KMS-11 (cell line): ENCODE measurements around the gene PPFIBP1.
"Not testable (repeated sequence)": the region's sequence is repeated elsewhere in the genome, so short reads cannot be mapped to it uniquely, and the experiment has no call there.

Experiments
- H2AFZ ChIP-seq: fragments of 200-600 bp; sonication (generic); 2 replicates; pipeline ENCODE4 v1.6.1; 2016; ENCODE audit warnings: antibody characterized with exemption, mixed run types, low read depth
- H3K27ac ChIP-seq: fragments of 200-600 bp; sonication (generic); 2 replicates; pipeline ENCODE4 v1.6.1; 2016; ENCODE audit warnings: mild to moderate bottlenecking, mixed run types
- H3K27me3 ChIP-seq: fragments of 200-600 bp; sonication (generic); 2 replicates; pipeline ENCODE4 v1.6.1; 2017; ENCODE audit warnings: mild to moderate bottlenecking, low read depth, mixed run types, moderate library complexity; ENCODE audit not compliant: insufficient read depth
- H3K36me3 ChIP-seq: fragments of 200-600 bp; sonication (generic); 2 replicates; pipeline ENCODE4 v1.6.1; 2017; ENCODE audit warnings: mild to moderate bottlenecking, mixed run types; ENCODE audit not compliant: insufficient read depth
- H3K4me1 ChIP-seq: fragments of 200-600 bp; sonication (generic); 2 replicates; pipeline ENCODE4 v1.6.1; 2016; ENCODE audit warnings: mild to moderate bottlenecking, low read depth, mixed run types; ENCODE audit not compliant: poor library complexity, severe bottlenecking
- H3K4me2 ChIP-seq: fragments of 200-600 bp; sonication (generic); 2 replicates; pipeline ENCODE4 v1.7.0; 2016; ENCODE audit warnings: mild to moderate bottlenecking, mixed run types
- H3K4me3 ChIP-seq: fragments of 200-600 bp; sonication (generic); IDR thresholded peaks from 2 replicates; pipeline ENCODE4 v1.6.1; 2017; ENCODE audit warnings: low read depth, low read length, mixed read lengths; ENCODE audit not compliant: insufficient read depth
- H3K79me2 ChIP-seq: fragments of 200-600 bp; sonication (generic); 2 replicates; pipeline ENCODE4 v1.6.1; 2016; ENCODE audit warnings: low read depth, mixed run types; ENCODE audit not compliant: insufficient read depth
- H3K9ac ChIP-seq: fragments of 200-600 bp; sonication (generic); 2 replicates; pipeline ENCODE4 v1.6.1; 2016; ENCODE audit warnings: mild to moderate bottlenecking, mixed run types
- H4K20me1 ChIP-seq: fragments of 200-600 bp; sonication (generic); 2 replicates; pipeline ENCODE4 v1.6.1; 2016; ENCODE audit warnings: mild to moderate bottlenecking, mixed run types; ENCODE audit not compliant: insufficient read depth
- CTCF ChIP-seq: fragments of 200-600 bp; sonication (generic); conservative IDR thresholded peaks from 2 replicates; pipeline ENCODE4 v1.6.1; 2017; ENCODE audit warnings: low read depth, mild to moderate bottlenecking, antibody characterized with exemption, low read length, moderate library complexity, mixed read lengths

The PPFIBP1 gene

DNA sequence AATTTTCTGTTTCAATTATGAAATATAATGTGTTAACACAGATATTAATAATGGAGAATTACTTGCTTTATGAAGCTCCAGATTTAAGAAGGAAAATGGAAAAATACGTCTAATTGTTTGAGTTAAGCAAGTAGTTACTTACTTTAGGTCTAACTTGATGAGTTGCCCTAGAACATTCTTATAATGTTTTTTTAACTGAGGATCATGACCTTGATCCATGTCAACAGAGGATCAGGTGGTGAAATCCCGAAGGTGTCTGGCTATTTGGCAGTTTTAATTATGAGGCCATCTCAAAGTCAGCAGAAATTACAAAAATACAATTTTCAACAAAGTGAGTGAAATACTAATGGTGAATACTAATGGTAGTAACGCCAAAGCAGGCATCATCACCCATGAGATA, 115.3 kb downstream of the PPFIBP1 start:
- Histone ChIP-seq H3K9ac (no peak overlapping the region), H3K79me2 (no peaks in the 10 kb centered on the region), H3K4me2 (no peak overlapping the region), H2AFZ (no peak overlapping the region), H4K20me1 (no peaks in the 10 kb centered on the region), H3K4me1 (no peaks in the 10 kb centered on the region), H3K36me3 (no peaks in the 10 kb centered on the region), H3K27me3 (no peaks in the 10 kb centered on the region), H3K27ac (no peak overlapping the region), H3K4me3 (no peak overlapping the region)
- TF ChIP-seq CTCF: no peak

DNA sequence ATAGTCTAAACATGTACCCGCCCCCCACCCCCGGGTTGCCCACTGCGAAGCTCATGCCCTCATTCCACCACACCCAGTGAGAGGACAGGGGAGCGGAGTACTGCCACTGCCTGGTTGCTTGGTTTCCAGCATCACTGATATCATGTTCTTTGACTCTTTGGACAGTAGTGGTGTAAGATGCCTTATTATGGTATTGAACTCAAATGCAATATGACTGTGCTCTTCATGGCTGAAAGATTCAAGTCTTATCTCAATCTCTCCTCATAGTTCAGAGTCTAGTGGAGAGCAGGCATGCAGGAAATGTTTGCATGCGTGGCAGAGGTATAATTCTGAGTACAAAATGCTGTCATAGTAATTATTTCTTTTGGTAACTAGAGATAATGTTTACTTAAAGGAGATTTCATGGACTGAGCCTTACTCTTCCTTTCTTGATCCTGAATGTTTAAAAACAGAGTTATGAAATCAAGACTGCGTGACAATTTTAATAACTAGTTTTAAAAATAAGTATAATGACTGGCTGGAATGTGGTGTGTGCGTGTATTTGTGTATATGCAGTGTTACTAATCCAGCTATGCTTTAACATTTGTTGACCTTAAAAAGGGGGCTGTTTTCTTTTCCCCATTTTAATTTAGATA, 116.7 kb downstream of the PPFIBP1 start:
- H3K79me2 ChIP-seq, H3K4me1 ChIP-seq, H2AFZ ChIP-seq, H3K4me2 ChIP-seq, H3K27me3 ChIP-seq, H3K9ac ChIP-seq, H4K20me1 ChIP-seq, H3K36me3 ChIP-seq, H3K27ac ChIP-seq, H3K4me3 ChIP-seq: not testable (repeated sequence)

- not testable (repeated sequence) for H3K9ac ChIP-seq, H3K36me3 ChIP-seq, H3K79me2 ChIP-seq, H3K4me3 ChIP-seq, H3K27me3 ChIP-seq, H4K20me1 ChIP-seq, H3K27ac ChIP-seq, H2AFZ ChIP-seq, H3K4me2 ChIP-seq, H3K4me1 ChIP-seq
Observed at GRCh38 chr12:27642361-27642760, 118.4 kb downstream of the PPFIBP1 start.

DNA sequence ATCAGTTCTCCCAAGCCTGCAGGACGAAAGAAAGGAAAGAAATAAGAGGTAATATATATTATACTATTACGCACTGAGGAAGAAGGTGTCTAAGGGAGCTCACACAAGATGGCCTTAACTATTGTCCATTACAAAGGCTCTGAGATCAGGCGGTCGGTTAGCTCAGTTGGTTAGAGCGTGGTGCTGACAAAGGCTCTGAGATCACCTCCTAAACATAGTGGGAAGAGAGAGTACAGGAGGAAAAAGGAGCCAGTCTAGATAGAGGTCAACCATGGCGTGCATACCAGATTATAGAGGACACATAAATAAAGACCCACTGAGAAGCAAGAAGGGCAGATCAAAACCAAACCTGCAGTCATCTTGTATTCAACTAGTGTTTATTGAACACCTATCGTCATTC, 118.9 kb downstream of the PPFIBP1 start:
- not testable (repeated sequence) for H2AFZ ChIP-seq, H3K36me3 ChIP-seq, H4K20me1 ChIP-seq, H3K4me2 ChIP-seq, H3K79me2 ChIP-seq, H3K4me3 ChIP-seq, H3K27me3 ChIP-seq, H3K9ac ChIP-seq, H3K4me1 ChIP-seq, H3K27ac ChIP-seq

- Histone ChIP-seq H3K79me2 (no peaks in the 10 kb centered on the region), H3K27ac (no peak overlapping the region), H3K4me3 (no peak overlapping the region), H3K9ac (no peak overlapping the region), H2AFZ (no peak overlapping the region), H3K36me3 (no peaks in the 10 kb centered on the region), H4K20me1 (no peaks in the 10 kb centered on the region), H3K27me3 (no peaks in the 10 kb centered on the region), H3K4me1 (no peaks in the 10 kb centered on the region), H3K4me2 (no peak overlapping the region)
- TF ChIP-seq CTCF: no peak
Observed at GRCh38 chr12:27644158-27644845, 120.3 kb downstream of the PPFIBP1 start.

DNA sequence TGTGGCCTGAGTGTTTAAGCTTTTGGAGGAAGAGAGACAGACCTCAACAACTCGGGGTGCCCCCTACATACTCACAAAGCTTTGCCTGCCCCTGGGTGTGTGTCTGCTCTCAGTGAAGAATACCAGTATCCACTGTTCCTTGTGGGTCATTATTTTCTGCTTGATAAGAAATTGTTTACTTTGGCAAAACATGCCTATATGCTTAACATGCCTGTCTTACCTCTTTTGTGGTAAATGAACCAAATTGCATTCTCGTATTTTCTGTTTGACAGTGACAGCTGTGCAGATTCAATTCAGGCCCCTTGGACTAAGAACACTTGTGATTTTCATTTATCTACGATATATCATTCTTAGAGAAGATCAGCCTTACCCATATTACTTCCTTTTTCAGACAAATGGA, 121.7 kb downstream of the PPFIBP1 start:
- no peaks in the 10 kb centered on the region for H4K20me1 ChIP-seq
- H3K4me3 ChIP-seq: no peak overlapping the region
- no peak for TF ChIP-seq CTCF
- H3K27me3 ChIP-seq: no peaks in the 10 kb centered on the region
- H3K4me2 ChIP-seq: no peak overlapping the region
- no peaks in the 10 kb centered on the region for H3K79me2 ChIP-seq
- no peaks in the 10 kb centered on the region for H3K36me3 ChIP-seq
- no peak overlapping the region for H2AFZ ChIP-seq
- H3K27ac ChIP-seq: no peak overlapping the region
- H3K4me1 ChIP-seq: no peaks in the 10 kb centered on the region
- no peak overlapping the region for H3K9ac ChIP-seq
